NCI-H1092 treated with DMSO at 0.1 percent for 48 hours (cell line): ENCODE measurements around the gene KCNN1.
"Not testable (repeated sequence)": the region's sequence is repeated elsewhere in the genome, so short reads cannot be mapped to it uniquely, and the experiment has no call there.

ENCODE experiments used
- DNase-seq: peaks from one replicate; lab custom pipeline; 2025; lab: John Stamatoyannopoulos, UW

Gene KCNN1

GRCh38 chr19:18031401-18031800, 64.5 kb downstream of the KCNN1 start:
- DNase-seq: not testable (repeated sequence)

- not testable (repeated sequence) for DNase-seq
These were observed 65.2 kb downstream of the KCNN1 start for GRCh38 chr19:18032102-18032501.

- no peak for DNase-seq
These were observed 74.1 kb downstream of the KCNN1 start for GRCh38 chr19:18041054-18041453.

- DNase-seq: no peak
These were observed 76.8 kb downstream of the KCNN1 start for GRCh38 chr19:18043676-18044075.

- peak; percentile 56 for DNase-seq
These were observed 78.0 kb downstream of the KCNN1 start for GRCh38 chr19:18044825-18045304.

- DNase-seq: no peak
These were observed 78.6 kb downstream of the KCNN1 start for GRCh38 chr19:18045307-18046050.

- no peak for DNase-seq
These were observed 79.3 kb downstream of the KCNN1 start for GRCh38 chr19:18046059-18046718.

GRCh38 chr19:18049385-18049784, 82.5 kb downstream of the KCNN1 start:
- peak; percentile 17 for DNase-seq
